NCI-H146 (cell line): ENCODE data around the gene ANGPT4.
"Not testable (repeated sequence)": the region's sequence is repeated elsewhere in the genome, so short reads cannot be mapped to it uniquely, and the experiment has no call there.

Experiments used
- DNase-seq: peaks from one replicate; lab custom pipeline; 2025; lab: John Stamatoyannopoulos, UW

ANGPT4 gene

DNA sequence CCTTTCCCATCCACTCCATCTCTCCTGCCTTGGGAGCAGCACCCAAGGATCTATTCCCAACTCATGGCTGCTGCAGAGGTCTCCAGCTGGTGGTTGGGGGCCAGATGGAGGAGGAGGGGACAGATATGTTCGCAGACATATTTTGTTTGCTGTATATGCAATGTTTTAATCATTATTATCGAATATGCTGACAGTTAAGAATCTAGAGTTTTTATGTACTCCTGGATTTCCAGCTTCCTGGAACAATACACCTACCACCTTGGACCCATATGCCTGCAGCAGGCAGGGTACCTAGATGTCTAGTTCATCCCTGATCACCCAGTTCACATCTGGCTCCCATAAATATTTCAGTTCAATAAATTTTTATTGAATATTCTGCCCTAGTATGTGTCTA, 73.6 kb downstream of the ANGPT4 start:
- DNase-seq: no peak

DNA sequence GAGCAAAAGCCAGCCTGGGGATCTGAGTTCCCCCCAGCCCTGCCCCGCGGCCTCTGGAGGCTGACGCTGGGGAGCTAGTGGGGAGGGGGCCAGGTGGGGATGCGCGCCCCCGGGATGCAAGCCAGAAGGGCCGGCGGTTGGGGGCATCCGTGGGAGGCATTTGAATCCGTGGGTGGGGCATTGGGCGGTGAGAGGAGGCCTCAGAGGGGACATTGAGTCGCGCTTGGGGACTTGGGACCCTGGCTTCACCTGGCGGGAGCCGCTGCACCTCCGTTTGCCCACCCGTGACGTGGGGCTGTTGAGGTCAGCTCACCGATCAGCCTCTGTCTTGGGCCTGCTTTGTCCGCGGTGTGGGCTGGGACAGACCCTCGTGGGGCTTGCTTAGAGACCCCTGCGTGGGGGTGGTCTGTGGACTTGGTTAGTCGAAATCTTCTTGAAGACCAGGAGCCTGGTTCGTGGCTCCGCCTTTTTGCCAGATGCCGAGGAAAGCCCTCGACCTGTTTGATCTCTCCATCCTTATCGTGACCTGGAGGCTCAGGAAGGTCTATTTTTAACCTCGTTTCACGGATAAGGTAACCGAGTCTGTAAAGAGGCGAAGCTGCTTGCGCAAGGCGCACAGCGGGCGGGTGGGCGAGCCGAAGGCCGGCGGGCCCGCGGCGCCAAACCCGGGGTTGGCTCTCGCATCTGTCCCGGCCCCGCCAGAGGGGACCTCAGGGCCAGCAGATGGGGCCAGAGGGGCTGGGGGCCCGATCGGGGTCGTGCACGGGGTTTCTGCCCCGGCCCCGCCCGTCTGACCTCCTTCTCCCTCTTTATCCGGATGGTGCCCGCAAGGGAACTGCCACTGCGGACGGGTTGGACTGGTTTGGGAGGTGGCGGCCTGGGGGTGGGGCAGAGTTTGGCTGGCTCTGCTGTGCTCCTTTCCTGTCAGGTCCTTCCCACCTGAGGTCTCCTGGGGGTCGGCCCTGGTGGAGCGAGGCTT, 74.3 kb downstream of the ANGPT4 start:
- peak; percentile 45 for DNase-seq

DNA sequence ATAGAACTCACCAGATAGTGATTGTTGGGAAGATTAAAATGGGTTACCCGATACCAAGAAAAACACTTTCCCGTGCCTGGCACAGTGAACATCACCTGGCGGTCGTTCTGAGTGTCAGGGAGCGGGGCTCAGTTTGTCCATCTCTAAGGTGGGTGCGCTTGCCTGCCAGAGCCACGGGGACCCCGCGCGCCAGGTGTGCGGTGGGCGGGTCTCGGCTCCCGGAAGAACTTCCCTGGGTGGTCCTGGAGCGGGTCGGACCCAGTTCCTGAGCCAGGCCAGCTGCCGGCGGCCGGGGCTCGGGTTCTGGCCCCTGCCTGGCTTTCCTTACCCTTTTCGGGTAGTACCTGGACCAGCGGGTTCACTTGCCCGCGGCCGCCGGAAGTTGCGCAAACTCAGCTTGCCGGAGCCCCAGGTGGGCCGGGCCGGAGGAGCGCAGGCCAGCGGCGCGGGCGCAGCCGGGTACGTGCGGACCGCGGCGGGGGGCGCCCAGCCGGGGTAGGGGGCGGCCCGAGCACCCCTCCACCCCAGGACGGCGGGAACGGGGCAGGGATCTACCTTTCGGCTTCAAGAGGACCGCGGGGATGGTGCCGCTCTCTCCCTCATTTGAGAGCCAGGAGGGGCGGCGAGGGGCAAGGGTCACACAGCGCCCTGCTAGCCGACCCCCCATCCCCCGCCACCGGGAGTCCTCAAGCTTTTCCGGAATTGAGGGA, 75.1 kb downstream of the ANGPT4 start:
- DNase-seq: peak; percentile 69

DNA sequence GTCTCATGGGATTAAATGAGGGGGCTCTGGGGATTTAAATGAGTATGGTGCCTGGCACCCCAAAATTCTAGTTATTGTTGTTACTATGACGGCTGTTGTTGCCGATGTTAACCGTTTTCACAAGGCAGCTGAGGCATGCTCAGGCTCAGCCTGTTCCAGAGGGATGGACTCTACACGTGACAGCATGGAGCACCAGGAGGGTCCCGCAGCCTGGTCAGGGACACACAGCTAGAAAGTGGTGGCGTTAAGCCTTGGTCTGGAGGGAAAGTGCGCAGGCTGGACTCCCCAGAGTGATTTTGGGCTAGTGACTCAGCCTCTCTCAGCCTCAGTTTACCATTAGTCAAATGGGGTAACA, 75.7 kb downstream of the ANGPT4 start:
- DNase-seq: no peak

DNA sequence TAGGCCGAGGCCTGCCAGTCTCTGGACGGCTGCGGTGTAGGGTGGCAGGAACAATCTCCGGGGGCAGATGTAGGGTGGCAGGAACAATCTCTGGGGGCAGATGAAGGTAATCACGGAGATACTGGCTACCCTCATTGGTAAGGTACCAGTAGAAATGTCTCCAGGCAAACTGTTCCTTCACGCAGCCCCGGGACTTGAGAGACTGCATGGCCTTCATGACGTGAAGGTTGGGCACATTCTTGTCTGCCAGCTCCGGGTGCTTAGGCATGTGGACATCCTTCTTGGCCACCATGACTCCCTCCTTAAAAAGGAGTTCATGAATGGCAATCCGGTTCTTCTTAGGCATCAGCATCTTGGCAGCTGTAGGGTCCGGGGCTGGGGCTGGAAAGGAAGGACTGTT, 76.5 kb downstream of the ANGPT4 start:
- DNase-seq: no peak

DNA sequence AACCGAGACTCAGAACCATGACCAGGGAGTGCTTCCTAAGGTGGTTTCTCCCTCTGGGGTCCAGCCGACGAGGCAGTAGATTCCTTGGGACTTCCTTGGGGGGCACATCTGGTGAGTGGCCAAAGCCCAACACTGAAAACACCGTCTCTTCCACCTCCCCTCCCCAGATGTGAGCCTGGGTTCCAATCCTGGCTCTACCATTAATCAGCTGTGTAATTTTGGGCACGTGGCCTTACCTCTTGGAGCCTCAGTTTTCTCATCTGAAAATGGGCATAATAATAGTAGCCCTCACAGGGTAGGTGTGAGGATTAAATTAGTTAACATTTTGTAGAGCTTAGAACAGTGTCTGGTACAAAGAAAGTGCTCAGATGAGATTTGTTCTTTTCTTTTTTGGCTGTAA, 77.1 kb downstream of the ANGPT4 start:
- DNase-seq: no peak

DNA sequence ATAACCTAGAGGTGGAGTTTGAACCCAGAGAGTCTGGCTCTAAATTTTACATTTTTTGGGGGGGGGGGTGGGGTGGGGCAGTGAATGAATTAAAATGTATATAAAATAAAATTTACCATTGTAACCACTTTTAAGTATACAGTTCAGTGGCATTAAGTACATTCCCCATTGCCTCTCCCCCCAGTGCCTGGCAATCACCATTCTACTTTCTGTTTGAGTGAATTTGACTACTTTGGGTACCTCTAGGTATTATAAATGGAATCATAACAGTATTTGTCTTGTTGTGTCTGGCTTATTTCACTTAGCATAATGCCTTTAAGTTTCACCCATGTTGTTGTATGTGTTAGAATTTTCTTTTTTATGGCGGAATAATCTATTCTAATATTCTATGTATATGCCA, 79.9 kb downstream of the ANGPT4 start:
- no peak for DNase-seq

DNA sequence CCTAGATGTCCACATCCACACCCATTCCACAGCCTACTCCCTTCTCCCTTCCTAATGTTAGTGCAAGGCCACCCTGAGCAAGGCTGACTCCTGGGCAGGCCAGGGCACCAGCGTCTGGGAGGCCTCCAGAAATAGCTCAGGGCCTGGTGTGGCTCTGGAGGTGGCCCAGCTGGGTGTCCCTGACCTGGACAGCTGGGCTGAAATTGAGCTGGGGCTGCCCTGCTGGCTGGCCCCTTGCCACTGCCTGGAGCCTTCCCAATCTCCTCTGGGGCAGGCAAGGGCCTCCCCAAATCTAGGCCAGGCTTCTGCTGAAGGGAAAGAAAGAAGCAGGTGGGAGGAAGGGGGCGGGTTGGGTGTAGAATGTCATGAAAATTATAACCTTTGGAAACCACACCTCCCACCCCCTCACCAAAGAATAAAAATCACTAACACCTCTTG, 80.5 kb downstream of the ANGPT4 start:
- DNase-seq: no peak

DNA sequence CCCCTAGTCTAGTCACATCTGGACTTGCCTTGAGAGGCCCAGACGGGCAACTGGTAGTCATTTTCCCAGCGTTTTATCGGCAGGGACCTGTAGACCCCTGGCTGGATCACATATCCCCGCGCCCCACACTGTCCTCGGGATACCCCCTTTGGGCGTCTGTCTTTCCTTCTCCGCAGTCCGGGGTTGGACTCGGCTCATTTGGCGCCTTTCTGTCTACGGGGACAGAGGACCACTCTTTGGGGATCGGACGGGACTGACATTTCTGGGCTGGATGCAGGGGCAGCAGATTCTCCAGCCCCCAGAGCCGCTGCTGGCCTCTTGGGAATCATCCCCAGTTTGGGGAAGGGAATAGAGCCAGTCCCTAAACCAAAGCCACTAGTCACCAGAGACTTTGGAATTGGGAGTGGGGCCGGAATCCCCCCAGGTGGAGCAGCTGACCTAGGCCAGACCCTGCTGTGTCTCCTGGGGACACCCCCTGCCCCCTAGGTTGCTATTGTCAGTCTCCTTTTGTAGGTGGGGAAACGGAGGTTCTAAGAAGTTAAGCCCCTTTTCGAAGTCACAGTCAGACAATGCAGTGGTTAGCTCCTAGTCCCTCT, 81.9 kb downstream of the ANGPT4 start:
- DNase-seq: no peak

DNA sequence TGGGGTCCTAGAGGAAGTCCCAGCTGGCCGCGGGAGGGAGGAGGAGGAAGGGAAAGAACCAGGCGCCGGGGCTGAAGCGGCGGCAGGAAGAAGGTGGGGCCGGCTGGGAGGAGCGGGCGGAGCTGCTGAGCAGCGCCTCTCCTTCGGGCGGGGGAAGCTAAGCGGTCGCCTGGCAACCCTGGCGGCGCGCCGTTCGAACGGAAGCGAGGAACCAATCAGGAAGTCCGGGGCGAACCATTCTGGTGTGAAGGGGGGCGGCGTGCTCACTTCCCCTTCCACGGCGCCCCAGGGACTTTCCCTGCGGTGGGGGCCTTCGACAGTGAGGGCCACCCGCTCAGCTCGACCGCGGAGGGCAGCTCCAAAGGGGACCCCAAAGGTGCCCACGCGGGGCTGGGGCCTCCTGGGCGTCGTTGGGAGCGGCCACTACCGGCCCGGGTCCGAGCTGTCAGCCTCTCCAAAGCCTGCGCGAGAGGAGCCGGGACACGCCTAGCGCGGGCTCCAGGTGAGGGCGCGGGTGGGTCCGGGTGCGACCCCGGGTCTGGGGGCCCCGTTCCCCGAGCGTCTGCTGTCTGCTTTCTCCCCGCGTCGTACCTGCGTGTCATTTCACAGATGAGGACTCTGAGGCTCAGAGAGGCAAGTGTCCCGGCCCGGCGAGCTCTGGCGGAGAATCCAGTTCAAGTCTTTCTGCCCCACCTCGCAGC, 82.5 kb downstream of the ANGPT4 start, which contains the start of gene FAM110A:
Gene FAM110A, plus strand, starts transcription at position 266 of the 701 bp plus-strand sequence. CDS start 11,090 bp downstream, outside the sequence.
- DNase-seq: peak; percentile 96

DNA sequence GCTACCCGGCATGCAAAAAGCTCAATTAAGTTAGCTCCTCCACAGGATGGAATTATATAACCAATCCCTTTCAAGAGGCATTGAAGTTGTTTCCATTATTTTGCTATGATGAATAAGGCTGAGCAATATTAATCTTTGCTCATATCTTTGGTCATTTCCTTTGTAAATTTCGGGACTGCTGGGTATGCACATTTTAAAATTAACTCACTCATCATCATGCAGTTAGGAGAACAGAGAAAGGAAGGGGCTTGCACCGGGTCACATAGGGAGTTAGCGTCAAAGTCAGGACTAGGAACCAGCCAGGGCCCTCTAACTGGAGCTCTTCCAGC, 83.0 kb downstream of the ANGPT4 start:
- no peak for DNase-seq

DNA sequence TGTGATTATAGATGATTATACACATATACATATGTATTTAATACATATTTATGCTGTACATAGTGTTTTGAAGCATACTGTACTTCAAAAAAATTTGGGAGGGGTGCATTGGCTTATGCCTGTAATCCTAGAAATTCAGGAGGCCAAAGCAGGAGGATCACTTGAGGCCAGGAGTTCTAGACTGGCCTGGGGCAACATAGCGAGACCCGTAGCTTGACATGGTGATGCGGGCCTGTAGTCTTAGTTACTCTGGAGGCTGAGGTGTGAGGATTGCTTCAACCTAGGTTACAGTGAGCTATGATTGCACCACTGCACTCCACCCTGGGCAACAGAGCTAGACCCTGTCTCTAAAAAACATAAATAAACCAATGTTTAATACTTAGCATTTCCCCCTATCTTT, 84.2 kb downstream of the ANGPT4 start:
- no peak for DNase-seq

DNA sequence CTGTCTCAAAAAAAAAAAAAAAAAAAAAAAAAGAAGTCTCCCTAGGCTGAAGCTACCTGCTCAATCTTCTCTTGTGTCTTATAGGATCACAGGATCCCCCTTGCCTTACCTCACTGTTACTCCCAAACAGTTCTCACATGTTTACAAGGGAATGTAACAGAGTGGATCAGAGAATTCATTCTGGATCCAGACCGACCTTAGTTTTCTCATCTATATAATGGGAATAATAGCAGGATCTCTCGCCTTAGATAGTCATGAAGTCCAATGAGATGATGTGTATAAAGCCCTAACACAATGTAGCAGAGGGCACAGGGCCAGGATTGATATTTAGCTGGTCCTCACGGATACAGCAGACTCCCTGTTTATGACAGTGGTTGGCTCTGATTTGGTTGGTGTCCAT, 84.9 kb downstream of the ANGPT4 start:
- DNase-seq: no peak

DNA sequence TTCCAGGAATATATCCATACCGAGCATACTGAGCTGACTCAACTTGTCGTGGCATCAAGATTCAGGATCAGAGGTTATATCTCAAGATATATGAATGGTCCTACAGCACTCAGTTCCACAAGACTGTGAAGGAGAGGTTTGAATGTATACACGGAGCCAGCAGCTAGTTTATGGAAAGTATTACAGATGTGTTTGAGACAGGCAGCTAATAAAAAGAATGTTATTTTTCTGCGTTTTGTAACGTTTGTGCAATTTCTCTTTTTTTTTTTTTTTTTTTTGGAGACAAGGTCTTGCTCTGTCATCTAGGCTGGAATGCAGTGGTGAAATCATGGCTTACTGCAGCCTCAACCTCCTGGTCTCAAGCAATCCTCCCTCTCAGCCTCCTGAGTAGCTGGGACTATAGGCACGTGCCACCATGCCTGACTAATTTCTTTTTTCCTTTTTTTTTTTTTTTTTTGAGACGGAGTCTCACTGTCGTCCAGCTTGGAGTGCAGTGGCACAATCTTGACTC, 86.1 kb downstream of the ANGPT4 start:
- DNase-seq: no peak

DNA sequence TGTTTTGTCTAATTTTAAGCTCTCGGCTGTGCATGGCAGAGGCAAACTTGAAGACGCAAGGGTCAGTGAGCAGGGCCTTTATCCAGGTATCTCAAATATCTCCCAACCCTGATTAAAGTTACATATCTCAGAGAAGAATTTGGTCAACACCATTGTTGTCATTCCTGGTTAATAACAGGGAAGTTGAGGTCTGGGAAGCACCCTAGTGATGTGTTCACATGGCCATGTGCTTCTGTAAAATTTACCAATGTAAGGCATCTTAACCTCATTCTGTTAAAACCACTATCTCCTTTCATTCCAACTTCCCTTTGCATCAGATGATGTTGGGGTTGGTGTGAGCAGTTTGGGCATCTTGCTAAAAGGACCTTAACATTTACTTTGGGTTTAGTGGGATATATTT, 86.6 kb downstream of the ANGPT4 start:
- DNase-seq: no peak

DNA sequence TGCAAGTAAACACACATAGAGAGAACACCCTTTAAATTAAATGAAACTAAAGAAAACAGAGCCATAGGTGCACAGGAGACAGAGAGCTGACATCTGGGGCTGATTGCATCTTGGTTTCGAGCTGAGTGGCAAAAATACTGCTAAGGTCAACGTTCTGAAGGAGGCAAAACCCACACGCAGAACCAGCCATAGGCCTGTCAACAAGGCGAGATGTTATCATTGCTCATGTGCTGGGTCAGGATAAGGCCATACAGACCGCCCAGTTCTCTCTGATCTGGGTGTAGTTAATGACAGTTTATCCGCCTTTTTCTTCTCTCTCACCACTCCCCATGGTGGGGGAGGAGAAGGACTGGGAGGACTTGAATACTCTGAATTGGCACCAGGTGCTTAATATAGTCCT, 87.1 kb downstream of the ANGPT4 start:
- DNase-seq: no peak

DNA sequence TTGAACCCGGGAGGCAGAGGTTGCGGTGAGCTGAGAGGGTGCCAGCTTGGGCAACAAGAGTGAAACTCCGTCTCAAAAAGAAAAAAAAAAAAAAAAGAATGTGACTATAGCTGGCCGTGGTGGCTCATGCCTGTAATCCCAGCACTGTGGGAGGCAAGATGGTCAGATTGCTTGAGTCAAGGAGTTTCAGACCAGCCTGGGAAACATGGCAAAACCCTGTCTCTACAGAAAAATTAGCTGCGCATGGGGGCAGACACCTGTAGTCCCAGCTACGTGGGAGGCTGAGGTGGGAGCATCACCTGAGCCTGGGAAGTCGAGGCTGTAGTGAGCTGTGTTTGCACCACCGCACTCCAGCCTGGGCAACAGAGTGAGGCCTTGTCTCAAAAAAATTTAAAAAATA, 88.2 kb downstream of the ANGPT4 start:
- not testable (repeated sequence) for DNase-seq

DNA sequence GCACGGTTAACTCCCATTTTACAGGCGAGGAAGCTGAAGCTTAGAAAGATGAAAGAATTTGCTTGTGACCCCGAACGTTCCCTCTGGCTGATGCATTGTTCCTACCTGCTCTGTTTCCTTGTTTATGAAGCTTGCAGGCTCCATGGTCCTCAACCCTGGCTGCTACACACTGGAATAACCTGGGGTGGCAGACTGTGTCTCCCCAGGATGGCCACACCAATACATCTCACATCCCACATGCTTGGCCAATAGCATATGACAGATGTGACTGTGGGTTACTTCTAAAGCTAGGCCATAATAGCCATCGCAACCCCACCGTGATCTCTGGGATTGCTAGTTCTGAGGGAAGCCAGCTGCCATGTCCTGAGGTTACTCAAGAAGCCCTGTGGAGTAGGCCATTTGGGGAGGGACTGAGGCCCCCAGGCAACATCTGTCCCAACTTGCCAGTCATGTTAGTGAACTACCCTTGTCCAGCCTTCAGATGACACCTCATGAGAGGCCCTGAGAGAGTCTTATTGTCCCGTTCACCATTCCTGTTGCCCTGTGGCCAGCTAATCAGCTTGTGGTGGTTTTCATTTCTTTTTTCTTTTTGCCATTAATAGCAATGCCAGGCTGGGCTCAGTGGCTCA, 89.3 kb downstream of the ANGPT4 start:
- no peak for DNase-seq

DNA sequence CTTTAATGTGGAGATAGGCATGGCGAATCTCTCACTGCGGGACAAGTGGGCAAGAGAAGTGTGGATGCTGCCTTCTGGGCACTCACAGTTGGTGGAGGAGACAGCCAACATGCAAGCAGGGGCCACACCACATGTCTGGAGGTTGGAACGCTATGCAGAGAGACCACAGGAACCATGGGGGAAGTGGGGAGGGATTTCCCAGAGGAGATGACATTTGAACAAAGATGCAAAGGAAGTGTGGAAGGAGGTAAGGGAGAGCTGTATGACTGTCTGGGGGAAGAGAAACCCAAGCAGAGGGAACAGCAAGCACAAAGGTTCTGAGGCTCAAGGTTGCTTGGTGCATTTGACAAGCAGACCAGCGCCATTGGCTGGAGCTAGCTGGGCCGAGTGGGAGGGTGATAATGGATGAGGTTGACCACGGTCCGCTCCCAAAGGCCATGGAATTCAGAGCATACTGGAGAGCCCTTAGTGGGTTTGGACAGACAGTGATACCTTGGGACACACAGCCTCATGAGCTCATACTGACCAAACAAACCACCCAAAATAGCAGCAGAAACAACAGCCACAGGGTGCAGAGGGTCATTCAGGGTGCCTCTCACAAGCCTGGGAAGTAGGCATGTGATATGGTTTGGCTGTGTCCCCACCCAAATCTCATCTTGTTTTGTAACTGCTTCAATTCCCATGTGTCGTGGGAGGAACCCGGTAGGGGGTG, 90.3 kb downstream of the ANGPT4 start:
- DNase-seq: no peak

DNA sequence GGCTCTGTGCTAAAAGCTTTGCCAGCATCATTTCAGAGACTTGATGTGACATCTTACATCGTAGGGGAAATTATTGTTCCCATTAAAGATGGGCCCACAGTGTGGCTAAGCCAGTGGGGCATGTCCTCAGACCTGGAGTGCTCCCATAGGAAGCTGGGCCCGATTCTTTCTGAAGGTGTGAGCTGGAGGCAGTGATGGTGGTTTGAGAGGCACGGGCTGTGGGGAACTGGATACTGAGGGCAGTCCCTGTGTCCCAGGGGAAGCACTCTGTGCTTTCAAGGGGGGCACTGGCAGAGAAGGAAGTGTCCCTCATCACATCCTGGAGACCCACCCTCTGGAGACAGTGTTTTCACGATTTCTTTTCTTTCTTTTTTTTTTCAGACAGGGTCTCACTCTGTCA, 91.2 kb downstream of the ANGPT4 start:
- DNase-seq: no peak

DNA sequence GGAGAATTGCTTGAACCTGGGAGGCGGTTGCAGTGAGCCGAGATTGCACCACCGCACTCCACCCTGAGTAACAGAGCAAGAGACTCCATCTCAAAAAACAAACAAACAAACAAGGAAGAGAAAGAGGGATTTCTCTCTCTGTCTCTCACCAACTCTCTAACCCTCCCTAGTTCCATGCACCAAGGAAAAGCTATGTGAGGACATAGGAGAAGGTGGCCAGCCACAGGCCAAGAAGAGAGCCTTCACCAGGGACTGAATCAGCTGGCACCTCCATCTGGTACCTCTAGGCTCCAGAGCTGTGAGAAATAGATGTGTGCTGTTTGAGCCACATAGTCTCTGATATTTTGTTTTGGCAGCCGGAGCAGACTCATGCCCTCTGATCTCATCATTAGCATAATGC, 91.6 kb downstream of the ANGPT4 start:
- no peak for DNase-seq
